GM19397 (cell line): ENCODE data around the gene ZNHIT1.
"Not testable (repeated sequence)": the region's sequence is repeated elsewhere in the genome, so short reads cannot be mapped to it uniquely, and the experiment has no call there.

ENCODE experiments used
- ATAC-seq: cut with Tn5 transposase; IDR thresholded peaks from one replicate; pipeline ENCODE4 v1.9.1; 2021; ENCODE audit warnings: mild to moderate bottlenecking, moderate library complexity; ENCODE audit not compliant: unreplicated experiment

The ZNHIT1 gene

DNA sequence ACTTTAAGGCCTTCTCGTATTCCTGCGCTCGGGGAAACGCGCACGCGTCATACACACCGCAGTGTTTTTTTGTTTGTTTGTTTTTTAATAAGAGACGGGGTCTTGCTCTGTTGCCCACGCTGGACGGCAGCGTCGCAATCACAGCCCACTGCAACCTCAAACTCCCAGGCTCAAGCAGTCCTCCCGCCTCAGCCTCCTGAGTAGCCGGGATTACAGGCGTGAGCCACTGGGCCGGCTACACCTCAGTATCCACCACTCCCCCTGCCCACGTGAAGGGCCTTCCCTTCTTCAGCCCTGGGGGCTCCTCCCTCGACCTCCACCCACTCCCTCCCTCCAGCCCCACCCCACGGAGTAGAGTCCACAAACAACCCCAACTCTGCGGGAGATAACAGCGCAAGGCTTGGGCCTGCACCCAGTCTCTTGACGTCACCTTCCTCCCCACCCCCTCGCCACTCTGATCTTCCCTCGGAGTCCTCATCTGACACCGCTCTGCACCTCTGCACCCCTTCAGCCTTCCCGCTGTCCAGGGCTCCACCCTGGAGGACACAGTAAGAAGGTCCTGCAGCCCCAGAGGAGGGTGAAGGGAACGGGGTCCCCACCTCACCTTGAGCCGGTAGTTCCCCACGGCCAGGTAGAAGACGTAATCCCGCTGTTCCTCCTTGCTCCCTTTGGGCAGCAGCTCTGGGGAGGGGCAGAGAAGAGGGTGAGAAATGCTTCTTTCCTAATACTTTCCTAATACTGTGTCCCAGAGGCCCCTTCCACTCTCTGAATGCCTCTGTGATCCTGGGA is 22.5 kb downstream of the ZNHIT1 start:
- no peak for ATAC-seq

DNA sequence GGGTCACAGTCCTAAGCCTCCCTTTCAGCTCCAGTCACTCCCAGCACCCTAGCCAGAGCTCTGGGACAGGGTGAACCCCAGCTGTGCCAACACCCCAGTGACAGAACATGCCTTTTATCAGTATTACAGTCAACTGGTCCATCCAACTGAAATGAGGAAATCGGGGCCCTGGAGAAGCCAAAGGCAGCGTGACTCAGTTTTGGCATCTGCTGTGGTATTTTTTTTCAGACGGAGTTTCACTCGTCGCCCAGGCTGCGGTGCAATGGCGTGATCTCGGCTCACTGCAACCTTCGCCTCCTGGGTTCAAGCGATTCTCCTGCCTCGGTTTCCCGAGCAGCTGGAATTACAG is 23.0 kb downstream of the ZNHIT1 start:
- ATAC-seq: no peak

DNA sequence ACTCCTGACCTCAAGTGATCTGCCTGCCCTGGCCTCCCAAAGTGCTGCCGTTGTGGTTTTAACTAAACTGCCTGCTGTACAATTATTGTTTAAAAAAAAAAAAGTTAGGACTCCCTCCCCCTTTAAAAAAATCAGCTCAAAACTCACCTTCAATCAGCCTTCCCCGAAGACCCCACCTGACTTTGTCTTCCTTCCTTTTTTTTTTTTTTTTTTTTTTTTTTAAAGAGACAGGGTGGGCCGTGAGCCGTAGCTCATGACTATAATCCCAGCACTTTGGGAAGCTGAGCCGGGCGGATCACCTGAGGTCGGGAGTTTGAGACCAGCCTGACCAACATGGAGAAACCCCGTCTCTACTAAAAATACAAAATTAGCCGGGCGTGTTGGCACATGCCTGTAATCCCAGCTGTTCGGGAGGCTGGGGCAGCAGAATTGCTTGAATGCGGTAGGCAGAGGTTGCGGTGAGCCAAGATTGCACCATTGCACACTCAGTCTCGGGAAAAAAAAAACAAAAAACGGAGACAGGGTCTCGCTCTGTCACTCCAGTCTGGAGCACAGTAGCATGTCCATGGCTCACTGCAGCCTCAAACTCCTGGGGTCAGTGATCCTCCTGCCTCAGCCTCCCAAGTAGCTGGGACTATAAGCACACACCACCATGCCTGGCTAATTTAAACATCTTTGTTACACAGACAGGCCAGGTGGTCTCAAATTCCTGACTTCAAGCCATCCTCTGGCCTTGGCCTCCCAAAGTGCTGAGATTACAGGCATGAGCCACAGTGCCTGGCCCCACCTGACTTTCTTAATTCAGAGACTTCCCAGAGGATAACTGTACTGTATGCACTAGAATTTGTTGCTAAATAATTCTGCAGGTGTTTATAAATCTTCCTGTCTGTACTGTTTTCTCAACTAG is 23.7 kb downstream of the ZNHIT1 start:
- no peak for ATAC-seq

DNA sequence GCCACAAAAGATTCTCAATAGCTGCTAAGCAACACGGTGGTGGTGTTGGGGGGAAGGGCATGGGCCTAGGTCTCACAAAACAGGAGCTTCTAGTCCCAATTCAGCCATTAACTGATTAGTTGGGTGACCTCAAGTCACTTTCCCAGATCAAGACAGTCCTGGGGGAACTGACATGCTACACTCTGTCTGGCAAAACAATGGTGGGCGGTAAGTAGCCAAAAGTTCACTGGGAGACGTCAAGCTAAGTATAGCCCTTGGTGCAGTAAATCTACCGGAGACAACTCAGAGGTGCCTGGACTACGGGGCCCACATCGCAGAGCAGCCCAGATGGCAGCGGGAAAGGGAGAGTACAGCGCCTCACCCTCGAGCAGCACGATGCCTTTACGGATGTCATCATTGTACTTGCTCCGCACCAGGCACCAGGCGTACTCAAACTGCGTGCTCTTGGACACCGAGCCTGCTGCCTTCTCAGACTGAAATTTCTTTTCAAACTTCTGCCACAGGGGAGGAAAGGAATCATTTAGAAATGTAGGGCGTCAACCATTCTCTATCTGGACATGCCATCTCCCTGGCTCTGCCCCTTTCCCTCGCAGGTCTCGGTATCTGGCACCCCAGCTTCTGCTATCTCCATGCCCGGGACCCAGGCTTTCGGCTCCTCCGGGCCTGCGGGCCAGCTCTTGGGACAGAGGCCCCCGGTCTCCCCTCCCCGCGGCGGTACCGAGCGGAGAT is 25.8 kb downstream of the ZNHIT1 start:
- ATAC-seq: no peak

DNA sequence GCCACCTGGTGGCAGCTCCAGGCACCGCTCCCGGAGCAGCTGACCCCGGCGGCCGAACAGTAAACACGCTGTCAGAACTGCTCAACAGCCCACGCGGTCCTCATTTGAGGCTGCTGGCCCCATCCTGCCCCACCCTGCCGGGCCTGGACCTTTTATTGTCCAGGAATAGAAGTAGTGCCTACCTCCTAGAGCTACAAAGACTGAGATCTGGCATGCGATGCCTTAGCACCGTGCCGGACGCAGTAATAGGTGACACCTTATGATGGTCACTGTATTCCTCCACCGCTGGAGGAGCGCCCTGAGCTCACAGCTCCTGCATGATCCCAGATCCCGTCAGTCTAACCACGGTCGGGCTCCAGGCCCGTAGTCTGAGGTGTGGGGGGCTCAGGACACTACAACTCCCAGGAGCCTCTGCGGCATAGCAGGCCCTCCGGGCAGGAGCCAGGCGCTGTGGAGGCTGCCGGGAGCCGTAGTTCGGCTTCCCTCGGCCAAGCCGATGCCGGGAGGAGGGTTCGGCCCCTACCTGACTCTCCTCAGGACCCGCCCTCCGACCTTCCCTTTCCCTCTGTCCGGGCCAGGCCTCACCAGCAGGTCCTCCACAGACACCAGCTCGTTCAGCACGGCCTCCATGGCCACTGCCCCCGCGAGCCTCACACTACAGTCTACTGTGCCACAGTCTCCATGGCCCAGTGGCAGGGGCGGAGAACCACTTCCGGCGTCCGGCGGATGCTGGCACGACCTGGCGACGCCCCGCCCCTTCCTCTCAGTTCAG is 26.6 kb downstream of the ZNHIT1 start, which contains the start of gene FIS1:
FIS1 (minus strand) TSS at position 707 of the 772 bp plus-strand sequence; CDS start at position 630, 77 bp downstream.
- peak; percentile 89 for ATAC-seq

DNA sequence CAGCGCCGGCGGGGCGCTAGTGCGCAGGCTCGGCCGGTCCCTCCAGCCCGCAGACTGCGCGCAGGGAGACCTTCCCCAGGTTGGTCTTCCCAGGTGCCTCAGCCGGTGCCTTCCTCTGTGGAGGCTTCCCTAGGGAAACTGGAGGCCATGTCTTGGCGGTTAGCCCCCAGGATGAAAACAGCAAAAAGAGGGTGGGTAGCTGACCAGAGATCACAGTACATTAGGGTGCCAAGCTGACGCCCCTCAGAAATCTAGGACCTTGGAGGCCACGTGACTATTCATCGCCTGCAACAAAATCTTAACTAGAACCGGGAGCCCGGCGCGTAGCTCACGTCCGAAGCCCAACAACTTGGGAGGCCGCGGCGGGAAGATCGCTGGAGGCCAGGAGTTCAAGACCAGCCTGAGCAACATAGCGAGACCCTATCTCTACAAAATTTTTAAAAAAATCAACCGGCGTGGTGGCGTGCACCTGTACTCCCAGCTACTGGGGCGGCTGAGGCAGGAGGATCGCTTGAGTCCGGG is 27.2 kb downstream of the ZNHIT1 start:
- no peak for ATAC-seq

DNA sequence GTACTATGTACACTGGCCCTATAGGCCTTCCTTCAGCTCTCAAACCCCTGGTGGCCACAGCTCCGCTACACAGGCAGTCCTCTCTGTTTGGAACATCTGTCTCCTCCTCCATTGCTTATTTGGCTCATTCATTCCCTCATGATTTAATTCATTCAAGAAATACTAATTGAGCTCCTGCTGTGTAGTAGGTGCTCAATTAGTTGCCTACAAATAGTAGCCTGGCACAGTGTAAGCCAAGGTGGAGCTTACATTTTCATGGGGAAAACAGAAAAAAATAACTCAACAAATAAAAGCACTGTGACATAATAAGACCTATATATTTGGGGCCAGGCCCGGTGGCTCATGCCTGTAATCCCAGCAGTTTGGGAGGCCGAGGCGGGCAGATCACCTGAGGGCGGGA is 30.3 kb downstream of the ZNHIT1 start:
- no peak for ATAC-seq

DNA sequence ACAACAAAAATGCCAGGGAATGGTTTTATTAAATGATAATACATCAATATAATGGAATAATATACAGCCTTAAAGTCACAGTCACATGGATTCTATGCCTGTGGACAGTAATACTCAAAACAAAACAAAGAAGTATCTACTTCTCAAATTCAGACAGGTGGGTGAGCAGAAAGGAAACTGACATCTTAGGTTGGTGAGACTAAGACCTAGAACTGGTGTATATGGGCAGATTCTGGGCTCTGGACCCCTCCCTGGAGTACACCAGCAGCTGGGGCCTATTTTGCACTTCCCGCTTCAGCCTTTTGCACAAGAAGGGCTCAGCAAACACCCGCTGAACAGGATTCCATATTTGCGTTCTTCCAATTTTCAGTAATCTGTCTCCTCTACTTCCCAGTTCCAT is 32.4 kb downstream of the ZNHIT1 start:
- ATAC-seq: no peak

DNA sequence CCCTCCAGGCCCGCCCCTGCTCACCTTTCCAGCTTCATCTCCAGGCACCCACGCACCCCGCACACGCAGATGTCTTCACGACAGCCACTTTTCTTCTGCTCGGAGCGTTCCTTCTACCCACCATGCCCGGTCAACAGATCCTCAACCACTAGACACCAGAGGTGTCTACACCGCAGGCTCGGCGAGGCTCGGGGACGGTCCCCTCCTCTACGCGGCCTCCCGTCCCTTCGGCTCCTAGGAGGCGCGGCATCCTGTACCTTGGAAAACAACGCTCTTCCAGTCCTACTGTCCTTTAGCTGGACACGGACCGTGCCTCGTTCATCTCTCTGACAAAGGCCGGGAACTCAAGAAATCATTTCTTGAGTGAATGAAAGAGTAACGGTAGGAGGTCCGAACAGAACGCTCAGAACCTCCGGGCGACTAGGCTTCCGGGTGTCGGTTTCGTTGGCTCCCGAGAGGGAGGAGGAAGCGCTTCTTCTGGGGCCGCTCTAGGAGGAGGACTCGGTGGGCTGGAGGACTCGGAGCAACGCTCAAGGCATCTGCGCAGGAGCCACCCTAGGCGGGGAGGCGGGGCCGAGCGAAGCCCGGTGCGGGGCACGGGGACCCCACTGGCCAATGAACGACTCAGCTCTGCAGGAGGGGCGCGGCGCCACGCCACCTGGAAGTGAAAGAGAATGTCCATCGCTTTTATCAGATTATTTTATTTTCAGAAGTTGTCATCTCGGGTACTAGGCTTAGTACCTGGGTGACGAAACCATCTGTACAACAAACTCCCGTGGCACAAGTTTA is 34.1 kb downstream of the ZNHIT1 start:
- peak; percentile 99 for ATAC-seq

DNA sequence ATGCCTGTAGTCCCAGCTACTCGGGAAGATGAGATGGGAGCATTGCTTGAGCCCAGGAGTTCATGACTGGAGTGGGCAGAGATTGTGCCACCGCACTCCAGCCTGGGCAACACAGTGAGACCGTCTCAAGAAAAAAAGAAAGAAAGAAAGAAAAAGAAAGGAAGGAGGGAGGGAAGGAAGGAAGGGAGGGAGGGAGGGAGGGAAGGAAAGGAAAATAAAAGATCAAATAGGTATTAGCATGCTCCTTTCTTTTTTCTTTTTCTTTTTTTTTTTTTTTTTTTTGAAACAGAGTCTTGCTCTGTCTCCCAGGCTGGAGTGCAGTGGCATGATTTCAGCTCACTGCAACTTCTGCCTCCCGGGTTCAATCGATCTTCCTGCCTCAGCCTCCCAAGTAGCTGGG is 35.2 kb downstream of the ZNHIT1 start:
- not testable (repeated sequence) for ATAC-seq

DNA sequence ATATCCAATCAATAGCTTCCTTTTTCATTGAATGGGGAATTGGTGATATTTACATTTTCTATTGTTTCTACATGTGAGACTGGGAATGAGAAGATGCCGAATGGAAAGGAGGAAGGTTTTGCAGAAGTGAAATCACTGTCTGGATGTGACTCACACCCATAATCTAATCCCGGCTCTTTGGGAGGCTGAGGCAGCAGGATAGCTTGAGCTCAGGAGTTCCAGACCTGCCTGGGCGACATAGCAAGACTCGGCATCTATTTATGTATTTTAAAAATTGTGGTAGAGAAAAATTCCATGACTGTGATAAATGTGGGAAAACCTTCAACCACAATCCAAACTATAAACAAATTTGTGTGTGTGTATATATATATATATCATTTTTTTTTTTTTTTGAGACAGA is 37.8 kb downstream of the ZNHIT1 start:
- ATAC-seq: no peak

DNA sequence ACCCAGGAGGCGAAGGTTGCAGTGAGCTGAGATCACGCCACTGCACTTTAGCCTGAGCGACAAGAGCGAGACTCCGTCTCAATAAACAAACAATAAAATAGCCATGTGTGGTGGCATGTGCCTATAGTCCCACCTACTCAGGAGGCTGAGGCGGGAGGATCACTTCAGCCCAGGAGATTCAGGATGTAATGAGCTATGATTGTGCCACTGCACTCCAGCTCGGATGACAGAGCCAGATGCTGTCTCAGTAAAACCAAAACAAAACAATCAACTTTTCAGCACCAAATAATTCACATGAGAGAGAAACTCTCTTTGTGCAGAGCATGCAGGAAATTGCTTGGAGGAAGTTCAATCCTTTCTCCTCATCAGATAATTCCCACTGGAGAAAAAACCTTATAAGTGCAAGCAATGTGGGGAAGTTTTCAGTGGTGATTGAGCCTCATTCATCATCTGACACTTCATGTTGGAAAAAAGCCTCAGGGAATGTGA is 40.3 kb downstream of the ZNHIT1 start:
- ATAC-seq: no peak

DNA sequence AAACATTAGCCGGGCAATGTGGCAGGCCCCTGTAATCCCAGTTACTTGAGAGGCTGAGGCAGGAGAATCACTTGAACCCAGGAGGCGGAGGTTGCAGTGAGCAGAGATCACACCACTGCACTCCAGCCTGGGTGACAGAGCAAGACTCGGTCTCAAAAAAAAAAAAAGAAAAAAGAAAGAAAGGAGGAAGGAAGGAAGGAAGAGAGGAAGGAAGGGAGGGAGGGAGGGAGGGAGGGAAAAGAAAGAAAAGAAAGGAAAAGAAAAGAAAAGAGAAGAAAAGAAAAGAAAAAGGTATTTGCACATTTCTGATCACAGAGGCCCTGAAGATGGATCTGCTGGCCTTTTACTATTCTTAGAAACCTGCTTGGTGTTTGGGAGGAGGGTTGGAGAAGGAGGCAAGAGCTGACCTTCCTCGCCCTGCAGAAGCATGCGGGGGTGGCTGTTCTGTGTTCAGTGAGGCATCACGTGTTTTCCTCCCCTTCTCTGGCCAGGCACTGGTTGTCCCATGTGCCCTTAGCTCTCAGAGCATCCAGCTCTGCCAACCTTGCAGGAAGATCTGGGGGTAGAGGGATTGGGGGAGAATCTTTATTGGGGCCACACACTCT is 46.2 kb downstream of the ZNHIT1 start:
- not testable (repeated sequence) for ATAC-seq

DNA sequence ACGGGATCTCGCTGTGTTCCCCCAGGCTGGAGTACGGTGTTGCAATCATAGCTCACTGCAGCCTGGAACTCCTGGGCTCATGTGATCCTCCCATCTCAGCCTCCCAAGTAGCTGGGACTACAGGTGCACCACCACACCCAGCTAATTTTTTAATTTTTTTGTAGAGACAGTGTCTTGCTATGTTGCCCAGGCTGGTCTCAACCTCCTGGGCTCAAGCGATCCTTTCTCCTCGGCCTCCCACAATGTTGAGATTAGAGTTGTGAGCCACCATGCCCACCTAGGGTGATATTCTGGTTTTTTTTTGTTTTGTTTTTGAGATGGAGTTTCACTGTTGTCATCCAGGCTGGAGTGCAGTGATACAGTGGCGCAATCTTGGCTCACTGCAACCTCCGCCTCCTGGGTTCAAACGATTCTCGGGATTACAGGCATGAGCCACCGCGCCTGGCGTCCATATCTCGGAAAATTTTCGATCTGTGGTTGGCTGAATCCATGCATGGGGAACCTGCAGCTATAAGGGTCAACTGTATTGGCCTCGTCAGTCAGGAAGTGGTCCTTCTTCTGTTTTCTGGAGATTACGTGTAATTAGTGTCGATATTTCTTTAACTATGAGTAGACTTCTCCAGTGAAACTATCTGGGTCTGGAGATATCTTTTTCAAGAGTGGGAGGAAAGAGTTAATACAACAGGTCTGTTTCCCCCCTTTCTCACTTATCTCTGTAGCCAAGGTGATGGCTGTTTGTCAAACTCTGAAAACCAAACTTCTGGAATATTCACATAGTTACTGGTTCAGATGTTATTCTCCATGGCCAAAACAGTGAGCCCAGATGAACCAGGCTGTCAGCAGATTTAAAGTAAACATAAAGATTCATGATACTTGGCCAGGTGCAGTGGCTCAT is 47.9 kb downstream of the ZNHIT1 start:
- ATAC-seq: no peak

DNA sequence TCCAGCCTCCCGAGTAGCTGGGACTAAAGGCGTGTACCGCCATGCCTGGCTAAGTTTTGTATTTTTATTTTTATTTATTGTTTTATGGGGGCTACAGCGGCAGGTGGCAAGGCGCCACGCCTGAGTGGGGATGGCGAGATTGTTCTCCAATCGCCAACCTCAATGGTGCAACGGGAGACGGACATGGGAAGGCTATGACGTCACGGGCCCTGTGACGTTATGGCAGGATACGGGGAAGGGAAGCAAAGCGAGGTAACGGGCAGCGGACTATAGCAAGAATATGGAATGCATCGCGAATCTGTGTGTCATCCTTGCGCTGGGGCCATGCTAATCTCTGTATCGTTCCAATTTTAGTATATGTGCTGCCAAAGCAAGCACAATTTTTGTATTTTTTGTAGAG is 51.7 kb downstream of the ZNHIT1 start:
- no peak for ATAC-seq

DNA sequence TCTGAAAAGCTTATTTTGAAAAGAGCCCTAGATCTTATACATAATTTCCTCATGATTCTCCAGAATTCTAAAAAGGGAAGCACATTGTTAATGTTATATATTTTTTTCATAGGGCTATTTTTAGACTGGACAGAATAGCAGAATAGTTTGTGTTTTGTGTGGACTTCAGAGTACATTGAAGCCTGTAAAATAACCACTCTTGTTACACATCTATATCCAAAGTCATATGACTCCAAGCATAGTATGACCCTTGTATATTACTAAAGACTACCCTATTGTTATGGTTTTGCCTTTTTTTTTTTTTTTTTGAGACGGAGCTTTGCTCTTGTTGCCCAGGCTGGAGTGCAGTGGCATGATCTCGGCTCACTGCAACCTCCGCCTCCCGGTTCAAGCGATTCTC is 53.1 kb downstream of the ZNHIT1 start:
- no peak for ATAC-seq

DNA sequence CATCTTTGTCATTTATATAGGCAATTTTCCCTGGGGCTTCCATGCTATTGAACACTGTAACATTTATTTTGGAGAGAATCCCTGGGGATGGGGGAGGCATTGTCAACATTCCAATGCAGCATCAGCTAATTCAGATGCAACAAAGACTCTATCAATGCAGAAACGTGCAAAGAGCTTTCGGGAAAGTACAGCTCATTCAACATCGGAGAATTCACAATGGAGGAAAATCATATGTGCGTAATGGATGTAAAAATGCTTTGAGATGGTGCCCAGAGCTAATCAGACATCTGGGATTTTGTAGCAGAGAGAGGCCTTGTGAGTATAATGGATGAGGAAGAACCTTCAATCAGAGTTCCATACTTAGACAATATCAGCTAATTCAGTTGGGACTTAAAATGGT is 55.2 kb downstream of the ZNHIT1 start:
- no peak for ATAC-seq
